Activated CD4-positive, CD25-positive, alpha-beta regulatory T cell (primary cell): Measurements from ENCODE around the gene MIOX.

Experiments
- DNase-seq, 4 experiments: peaks; one replicate each; lab custom pipeline; 2025; lab: John Stamatoyannopoulos, UW

Gene MIOX

DNA sequence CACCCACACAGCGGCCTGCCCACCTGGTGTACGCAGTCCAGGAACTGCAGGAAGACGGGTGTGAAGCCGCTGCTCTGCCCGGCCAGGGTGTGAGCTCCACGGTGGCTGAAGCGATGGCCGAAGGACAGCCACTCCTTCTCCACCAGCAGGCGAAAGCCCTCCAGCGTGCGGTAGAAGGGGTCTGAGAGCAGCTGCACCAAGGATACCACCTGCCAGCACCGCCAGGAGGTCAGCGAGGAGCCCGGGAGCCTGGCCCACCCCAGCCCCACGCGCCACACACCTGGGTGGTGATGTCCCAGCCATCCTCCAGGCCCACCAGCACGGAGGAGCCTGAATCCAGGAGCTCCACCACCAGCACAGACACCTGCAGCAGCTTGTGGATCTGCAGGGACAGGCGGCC, 31.5 kb upstream of the MIOX start:
- DNase-seq = no peak

DNA sequence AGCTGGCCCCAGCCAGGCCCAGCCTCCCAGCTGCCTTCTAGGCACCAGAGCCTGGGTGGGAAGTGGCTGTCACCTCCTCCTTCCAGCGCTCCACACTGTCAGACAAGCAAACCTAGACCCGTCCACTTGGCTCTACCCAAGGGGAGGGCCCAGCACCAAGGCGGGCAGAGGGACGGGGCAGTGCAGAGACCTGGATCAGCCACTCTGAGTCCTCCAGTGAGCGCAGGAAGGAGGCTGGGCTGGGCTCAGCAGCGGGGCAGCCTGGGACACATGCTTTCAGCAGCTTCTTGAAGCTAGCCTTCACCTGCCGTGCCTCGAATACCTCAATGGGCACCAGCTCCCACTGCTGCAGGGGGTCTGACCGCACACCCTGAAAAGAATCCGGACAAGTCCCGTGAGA, 30.6 kb upstream of the MIOX start:
- DNase-seq = no peak

DNA sequence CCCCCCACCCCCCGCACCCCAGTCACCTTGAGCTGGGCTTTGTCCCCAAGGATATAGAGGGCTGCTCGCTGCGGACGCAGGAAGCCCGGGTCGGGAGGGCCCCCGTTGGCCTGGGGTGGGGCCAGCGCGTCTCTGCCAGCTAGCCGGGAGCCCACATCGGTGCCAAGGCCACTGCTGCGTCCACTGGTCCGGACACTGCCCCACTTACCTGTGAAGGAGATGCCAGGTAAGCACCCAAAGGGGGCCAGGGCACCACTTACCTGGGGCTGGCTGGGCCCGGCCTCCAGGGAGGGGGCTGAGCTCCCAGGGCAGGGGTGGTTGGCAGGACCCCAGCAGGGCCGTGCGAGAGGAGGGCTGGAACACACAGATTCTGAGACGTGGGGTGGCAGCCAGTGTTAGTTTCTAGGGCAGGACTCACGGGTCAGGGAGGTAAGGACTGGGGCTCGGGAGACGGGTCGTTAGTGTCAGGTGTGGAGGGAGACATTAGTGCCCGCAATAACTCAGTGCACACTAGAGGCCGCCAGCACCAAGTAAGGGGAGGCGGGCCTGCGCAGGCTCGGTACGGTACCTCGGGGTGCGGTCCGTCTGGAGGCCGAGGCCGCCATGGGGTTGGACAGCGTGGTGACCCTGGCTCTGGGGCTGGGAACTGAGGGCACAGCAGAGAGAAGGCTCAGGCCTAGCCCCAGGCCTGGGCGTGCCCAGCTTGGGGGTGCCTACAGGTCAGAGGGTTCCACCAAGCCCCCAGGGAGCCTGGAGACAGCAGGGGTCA, 30.0 kb upstream of the MIOX start:
- DNase-seq = no peak

DNA sequence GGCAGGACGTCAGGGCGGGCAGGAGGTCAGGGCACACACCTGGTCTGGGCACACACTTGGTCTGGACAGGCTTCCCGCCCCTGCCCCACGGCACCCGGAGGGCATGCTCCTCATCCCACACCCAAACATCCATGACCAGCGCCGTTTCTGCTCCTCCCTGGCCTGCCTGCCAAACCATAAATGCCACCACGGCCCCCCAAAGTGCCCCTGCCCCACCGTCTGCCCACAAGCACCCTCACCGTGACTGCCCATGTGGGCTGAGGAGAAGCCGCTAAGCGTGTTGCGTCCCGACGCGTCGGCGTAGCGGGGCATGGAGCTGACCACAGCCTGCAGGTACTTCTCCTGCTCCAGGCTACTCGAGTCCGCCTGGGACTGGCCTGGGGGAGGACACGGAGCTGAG, 27.6 kb upstream of the MIOX start:
- DNase-seq = no peak

DNA sequence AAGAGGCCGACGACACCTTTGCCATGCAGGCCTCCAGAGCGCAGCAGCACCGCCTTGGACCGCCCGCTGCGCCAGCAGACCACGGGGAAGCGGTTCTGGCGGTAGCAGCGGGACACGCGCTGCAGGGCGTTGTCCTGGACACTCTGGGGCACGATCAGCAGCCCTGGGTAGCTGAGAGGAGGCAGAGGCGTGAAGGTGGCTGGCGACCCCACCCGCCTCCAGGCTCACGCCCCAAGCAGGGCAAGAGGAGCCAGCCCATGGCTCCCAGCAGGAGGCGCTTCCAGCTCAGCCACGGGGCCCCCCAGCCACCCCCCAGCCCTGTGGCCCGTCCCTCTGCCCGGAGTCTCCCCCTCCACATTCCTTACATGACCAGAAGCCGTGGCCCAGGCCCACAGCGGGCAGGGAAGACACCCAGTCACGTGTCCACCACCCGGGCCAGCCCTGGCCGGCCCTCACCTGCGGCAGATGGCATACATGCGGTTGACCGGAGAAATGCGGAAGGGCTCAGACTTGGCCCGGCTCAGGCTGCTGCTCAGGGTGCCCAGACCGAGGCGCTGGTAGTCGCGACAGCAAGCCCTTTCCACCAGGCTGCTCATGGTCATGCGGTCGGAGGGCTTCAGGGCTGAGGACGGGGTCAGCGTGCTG, 27.0 kb upstream of the MIOX start:
- DNase-seq = no peak

DNA sequence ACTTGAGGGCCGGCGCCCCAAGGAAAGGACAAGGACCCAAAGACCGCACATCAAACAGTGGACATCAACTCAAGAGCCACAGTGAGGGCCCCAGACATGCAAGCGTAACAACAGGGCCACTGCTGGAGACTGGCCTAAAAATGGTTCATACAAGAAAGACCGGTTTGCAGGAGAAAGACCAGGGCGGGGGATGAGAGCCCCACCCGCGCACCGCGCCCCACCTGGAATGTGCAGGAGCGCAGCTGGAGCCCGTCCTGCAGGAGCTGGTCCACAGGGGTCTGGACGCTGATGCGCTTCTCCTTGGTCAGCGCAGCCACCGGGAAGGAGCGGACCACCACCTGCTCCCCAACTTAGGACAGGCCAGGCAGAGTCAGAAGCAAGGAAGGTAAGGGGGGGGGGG, 25.7 kb upstream of the MIOX start:
- no peak for DNase-seq

DNA sequence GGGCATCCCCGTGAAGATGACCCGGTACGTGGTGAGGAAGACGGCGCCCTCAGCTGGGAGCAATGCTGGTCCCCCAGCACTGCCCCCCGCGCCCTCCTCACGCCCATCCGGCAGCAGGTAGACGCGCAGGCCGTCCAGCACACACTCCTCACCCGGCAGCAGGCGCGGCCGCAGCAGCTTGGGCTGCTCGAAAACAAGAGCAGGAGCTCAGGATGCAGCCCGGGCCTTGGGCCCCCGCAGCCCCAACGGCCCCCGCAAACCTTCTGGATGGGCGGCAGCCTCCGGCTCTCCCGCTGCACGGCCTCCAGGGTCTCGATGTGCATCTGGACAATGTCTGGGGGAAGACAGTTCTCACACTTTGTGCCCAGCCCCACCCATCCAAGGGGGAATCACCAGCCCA, 25.1 kb upstream of the MIOX start:
- no peak for DNase-seq

DNA sequence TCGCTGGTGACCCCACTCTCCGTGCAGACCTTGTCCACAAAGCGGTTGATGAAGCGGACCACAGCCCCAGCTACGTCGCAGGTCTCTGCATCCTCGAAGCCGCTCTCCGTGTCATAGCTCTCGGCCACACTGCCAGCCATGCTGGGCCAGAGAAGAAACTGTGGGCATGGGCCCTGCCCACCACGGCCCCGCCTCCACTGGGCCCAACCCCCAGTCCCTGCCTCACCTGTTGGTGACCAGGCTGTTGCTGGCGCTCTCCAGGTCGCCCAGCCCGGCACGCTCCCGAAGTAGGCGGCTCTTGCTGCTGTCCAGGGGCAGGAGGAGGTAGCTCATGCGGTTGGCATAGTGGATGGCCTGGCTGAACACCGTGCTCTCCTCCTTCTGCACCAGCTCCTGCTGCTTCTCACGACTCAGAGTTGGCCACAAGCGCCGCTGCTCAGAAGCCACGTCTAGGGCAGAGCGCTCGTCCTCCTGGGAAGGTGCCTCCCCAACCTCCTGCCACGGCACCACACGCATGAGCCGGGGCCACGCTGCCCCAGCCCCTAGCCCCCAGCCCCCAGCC, 24.6 kb upstream of the MIOX start:
- no peak for DNase-seq

DNA sequence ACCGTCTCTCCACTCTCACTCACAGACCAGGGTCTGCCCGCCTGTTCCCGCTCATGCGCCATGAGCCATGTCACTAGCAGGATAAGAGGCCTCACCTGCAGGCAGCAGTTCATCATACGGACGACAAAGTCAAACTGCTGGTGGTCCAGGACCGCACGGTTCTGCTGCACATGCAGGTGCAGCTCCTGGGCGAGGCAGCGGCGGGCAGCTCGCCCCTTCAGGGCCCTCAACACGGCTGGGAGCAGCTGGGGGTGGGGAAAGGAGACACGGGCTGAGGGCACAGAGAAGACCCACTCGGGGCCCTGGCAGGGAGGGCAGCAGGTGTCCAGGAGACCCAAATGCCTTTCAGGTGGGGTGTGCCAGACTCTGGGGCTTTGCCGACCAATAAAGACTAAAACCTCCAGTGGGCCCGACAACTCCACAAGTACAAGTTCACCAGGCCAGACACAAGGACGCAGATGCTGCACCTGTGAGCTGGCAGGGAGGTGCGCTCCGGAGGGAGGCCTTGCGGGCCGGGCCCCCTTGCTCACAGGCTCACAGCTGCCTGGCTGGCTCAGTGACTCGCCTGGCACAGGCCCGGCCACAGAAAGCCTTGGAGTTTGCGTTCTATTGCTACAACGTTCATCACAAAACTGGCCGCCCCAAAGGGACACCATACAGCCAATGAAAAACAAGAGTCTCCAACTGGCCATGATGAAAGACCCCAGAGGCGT, 23.3 kb upstream of the MIOX start:
- DNase-seq = no peak

DNA sequence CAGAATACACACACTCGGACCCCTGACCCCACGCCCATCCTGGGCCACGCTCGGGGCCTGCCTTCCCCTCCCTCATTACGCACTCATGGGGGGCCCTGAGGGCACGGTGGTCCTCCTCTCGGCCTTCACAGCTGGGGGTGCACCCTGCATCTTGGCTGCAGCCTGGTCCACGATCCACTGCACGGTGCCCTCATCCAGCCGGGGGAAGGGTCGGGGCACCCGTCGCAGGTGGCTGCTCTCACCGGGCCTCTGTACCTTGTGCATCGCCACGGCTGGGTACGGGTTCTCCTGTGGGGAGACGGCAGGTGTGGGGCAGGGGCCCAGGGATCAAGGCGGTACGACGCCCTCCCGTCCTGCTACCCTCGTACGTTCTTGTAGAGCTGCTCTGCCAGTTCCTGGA, 22.2 kb upstream of the MIOX start:
- DNase-seq = no peak

DNA sequence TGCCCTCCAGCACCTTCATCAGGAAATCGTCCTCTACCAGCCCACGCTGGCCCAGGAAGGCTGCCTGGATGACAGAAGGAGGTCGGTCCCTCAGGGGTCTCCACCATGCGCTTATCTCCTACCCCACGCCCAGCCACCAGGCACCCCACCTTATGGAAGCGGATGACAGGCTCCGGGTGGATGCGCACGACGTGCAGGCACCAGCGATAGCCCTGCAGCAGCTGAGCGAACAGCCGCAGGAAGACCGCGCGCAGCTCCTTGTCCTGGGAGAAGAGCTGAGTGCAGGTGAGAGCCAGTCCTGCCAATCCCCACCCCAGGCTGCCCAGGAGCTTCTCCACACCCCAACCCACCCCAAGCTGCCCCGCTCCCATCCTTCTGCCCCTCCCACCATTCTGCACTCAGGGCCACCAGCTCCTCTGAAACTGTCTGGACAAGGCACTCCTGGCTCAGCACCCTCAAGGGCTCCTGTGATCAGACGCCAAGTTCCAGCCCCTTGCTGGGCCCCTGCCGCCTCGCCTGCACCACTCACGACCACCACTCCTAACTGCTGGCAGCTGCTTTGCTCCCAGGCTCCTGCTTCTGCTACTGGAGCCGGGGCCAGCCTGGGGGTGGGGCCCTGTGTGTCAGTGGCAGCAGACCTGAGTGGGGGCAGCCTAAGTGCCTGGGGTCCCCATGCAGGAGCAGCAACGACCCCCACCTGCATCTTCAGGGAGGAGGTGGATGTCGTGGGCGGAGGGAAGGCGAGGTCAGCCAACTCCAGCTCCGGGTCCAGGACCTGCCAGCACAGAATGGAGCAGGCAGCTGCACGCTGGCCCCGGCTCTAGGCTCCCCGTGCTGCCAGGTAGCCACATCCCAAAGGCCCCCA, 21.4 kb upstream of the MIOX start:
- DNase-seq = no peak

DNA sequence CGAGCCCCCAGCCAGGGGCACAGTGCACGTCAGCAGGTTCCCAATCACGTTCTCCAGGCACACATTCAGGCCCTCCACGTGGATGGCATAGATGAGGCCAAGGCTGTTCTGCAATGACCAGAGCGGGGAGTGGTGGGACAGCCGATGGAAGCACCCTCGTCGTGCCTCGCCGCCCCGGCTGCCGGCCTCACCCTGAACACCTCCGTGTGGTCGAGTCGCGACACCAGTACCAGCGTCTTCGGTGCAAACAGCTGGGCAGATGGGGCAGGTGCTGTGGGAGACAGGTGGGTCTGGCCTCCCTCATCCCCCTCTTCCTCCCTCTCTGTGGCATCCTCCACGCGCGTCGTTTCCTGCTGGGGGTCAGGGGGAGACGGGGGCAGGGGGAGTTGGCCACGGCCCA, 19.3 kb upstream of the MIOX start:
- DNase-seq = no peak

DNA sequence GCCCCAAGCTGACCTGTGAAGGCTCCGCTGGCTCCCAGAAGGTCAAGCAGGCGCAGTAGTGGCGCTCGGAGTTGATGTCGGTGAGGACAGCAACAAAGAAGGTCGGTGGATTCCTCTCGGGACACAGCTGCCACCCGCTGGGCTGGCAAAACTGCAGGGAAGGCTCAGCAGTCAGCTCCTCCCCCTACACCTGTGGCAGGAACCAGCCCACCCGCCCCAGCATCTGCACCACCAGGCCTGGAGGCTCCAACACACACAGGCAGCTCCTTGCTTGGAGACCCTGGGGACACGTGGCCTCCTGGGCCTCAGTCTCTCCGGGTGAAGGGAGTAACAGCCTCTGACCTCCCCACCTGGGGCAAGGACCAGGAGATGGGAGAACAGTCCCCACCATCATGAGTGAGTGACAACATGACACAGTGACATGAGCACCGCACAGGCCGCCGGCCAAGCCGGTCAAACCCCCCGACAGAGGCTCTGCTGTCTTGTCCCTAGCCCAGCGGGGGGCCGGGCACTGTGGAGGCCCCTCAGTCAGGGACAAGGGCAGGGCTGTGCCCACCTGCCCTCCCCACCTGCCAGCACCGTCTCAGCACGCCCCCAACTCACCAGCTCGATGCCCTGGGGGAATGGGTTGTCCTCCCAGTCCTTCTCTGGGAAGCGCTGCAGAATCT, 18.8 kb upstream of the MIOX start:
- no peak for DNase-seq

DNA sequence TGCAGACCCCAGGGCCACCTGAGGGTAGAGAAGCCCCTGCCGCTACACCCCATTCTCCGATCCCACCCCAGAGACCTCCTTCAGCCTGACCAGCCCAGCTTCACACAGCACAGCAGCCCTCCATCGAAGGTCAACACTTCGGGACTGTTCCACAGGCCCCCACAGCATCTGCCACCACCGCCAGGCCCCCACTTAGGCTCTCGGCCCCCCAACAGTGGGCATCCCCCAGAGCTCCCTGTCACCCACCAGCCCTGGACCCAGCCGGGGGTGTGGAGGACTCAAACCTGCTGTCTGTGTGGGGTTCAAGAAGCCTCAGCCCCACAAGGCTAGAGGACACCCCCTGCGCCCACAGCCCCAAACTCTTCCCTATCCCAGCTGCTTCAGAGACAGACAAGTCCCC, 18.0 kb upstream of the MIOX start:
- no peak for DNase-seq

DNA sequence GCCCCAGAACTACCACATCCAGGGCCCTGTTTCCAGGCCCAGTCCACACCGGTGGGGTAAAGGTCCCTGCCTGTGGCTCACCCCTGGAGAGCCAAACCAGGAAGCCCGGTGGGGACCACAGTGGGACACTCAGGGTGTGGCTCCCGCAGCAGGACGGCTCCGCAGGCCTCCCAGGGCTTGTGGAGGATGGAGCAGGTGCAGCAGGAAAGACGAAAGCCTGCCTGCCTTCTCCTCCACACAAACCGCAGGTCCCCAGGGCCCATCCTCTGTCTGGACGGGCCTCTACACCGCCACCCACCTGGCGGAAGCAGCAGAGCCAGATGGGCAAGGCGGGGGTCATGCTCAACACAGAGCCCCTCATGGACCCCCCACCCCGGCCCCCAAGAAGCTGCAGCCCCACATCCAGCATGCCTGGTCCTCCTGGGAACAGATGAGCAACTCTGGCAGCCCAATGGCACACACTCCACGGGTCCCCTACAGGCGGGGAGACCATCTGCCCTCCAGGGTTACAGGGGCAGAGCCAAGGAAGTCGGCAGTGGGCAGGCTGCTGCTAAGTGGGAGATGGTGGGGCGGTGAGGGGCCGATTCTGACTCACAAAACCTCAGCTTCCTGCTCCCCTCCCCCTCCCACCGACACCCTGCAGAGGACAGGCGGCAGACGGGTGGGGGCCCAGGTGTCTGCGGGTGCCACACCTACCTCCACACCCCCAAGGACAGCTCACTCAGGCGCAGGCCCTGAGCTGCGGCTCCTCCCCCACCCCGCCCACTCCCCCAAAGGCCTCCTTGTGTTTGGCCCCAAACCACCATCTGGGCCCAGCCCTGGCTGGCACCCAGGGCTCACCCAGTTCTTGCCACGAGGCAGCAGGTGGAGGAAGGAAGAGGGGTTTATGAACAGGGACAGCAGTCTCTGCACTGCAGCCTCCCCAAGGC, 17.0 kb upstream of the MIOX start:
- peak; percentile 76 to 98 (median 91) for DNase-seq

DNA sequence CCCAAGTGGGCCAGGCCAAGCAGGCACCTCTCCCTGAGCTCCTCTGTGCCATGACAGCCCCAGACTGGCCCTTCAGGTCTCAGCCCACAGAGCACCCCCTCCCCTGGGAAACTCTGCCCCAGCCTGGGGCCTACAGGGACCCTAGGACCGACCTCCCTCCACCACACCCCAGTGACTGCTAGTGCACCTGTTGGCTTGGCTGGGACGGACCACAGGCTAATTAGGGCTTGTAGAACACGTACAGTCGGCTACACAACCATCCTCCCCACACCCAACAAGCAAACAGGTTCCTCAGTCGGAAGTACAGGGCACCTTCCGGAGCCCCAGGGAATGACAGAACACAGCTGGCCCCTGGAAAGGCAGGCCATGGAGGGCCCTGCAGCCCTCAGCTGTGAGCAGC, 16.2 kb upstream of the MIOX start:
- DNase-seq = no peak

DNA sequence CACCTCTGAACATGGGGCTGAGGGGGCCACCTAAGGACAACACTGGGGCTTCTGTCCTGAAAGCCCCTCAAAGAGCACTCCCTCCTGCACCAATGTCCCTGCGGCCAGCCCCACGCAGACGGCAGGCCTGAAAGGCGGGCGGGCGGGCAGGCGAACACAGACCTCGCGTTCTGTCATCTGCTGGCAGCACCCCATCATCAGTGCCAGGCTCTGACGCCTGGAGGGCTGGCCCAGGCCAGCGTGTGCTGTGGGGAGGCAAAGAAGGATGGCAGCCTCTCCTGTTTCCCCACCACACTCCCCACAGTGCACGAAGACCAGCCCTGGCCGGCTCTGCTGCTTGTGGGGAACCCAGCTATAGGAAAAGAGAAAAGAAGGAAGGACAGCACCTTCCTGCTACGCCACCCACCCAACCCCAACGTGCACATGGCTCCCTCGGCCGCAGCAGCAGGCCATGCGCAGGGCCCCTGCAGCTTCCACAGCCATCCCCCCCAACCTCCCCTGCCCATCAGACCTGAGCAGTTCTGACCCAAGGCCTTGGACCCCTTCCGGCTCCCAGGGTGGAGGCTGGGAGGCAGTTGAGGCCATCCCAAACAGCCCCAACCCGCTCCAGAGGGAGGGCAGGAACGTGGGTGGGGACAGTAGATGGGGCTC, 15.3 kb upstream of the MIOX start:
- DNase-seq = no peak

DNA sequence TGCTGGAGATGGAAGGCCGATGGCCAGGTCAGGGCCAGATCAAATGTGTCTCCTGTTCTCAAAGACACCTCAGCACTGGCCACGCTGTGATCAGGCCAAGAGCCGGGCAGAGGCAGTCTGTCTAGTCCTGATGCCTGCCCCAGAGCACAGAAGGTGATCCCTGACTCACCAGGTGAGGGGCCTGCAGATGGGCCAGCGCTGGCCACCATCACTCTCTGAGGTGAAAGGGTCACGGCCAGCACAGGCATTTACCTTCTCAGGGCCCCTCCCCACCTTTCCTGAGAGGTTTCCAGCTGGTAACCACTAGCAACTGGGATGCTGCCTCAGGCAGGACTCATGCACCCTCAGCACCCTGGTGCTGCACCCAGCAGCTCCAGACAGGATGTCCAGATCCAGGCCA, 14.7 kb upstream of the MIOX start:
- DNase-seq = no peak

DNA sequence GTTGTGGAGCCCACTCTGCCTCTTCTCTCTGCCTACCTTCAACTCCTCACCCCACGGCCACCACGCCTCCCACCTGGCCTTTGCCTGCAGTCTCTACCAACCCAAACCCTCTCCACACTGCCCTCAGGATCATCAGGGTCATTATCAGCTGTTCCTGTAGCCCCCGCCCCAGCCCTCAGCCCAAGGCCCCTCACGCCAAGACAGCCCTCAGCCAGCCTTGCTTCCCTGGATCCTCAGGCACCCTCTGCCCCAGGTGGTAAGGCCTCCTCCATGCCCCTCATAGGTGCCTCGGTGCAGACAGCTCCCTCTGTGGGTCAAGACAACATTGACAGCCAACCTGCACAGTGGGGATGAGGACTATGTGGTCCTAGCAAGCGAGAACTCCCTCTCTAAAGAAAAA, 13.6 kb upstream of the MIOX start:
- peak in 2 of 4 experiments; percentile 12 to 24 for DNase-seq
